GM21423 (cell line): ENCODE measurements around the gene GSC2.

Experiments
- ATAC-seq: cut with Tn5 transposase; IDR thresholded peaks from one replicate; pipeline ENCODE4 v1.9.1; 2021; ENCODE audit warnings: mild to moderate bottlenecking, moderate library complexity; ENCODE audit not compliant: unreplicated experiment

Gene GSC2

DNA sequence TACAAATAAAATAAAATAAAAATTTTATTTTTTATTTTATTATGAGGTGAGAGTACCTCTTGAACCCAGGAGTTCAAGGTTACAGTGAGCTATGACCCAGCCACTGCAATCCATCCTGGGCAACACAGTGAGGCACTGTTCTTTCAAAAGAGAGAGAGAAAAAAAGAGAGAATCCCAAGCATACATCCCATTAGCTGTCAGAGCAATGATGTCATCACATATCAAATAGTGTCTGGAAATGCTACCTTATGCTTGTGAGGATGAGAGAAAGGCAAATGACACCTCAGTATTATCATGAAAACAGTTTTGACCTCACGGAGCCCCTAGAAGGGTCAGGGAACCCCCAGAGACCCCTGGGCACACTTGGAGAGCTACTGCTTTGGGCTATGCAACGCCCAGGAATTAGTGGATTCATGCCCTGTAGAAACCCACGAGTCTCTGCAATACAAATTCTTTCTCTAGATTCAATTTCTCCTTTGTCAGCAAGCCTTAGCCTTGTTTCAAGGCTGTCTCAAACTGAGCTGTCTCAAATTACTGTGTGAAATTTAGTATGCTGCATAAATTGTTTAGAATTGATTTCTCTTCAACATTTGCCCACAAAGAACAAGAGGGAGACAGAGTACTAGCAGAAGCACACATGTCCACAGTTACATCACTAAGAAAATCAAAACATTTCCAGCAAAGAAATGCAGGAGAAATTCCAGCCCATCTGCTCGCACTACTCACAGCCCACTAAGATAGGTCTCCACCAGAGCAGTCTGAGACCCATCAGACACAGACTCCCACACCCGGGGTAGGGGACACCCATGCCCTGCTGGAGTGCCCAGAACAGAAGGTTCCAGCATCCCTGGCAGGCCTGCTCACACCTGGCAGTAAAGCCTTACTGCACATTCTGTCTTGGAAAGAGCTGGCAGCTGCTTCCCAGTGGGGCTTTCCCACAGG is 45.9 kb downstream of the GSC2 start:
- no peak for ATAC-seq

DNA sequence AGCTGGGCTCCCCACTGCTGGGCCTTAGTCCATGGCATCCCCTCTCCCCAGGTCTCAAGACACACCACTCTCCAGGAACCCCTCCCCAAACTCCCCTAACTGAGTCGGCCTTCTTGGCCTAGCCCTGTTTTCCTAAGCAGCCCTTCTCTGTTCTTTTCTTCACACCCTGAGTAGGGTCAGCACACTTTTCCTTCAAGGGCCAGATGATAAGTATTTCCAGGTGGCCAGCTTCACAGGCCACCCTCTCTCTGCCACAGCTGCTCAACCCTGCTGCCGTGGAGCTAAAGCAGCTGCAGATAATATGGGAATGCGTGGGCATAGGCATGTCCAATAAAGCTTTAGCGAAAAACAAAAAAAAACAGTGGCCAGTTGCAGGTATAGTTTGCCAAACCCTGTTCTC is 51.9 kb downstream of the GSC2 start:
- ATAC-seq: no peak

DNA sequence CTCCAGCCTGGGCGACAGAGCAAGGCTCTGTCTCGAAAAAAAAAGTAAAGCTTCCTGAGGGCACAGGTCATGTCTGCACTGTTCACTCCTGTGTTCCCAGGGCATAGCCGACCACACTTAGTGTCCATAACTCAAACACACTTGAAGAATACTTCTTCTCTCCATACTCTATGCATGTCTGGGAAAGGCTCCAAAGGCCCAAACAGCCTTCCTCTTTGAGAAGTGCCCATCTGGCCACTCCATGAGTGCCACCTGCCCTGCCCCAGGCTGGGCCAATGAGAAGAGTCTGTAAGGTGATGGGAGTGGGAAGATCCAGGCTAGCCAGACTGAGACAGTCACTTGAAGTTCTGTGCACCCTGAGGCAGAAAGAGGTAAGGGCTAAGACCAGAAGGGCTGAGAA is 52.6 kb downstream of the GSC2 start:
- no peak for ATAC-seq
